Stomach (tissue), 9 donors: ENCODE measurements around the gene LCMT1. TPM values are rescaled to one million over a fixed set of nuclear protein-coding genes. Genes with fewer than 3 reads are reported as not detected.

Experiments used
- DNase-seq, 2 donors: peaks; one replicate each; pipeline versions ENCODE4 v3.0.0 to v3.0.0-alpha.2; 2013 to 2019
- H3K27ac ChIP-seq, 5 donors: fragments of 200-600 bp in 4 of 5; sonication (generic) in 4 of 5; one replicate each; pipeline ENCODE4 v1.5.1; 2013 to 2019; ENCODE audit warnings: mild to moderate bottlenecking in 1 of 5, moderate library complexity in 1 of 5
- H3K27me3 ChIP-seq, 3 donors: fragments of 200-600 bp; sonication (generic); one replicate each; pipeline ENCODE4 v1.5.1; 2017 to 2019; ENCODE audit warnings: mixed run types in 1 of 3
- H3K36me3 ChIP-seq, 4 donors: fragments of 200-600 bp; sonication (generic); 1 replicate in 3 of 4; 2 replicates in 1 of 4; pipeline ENCODE4 v1.5.1; 2016 to 2019
- H3K4me1 ChIP-seq, 4 donors: fragments of 200-600 bp; sonication (generic); one replicate each; pipeline ENCODE4 v1.5.1; 2016 to 2019
- H3K4me3 ChIP-seq, 4 donors: fragments of 200-600 bp; sonication (generic) in 3 of 4; one replicate each; pipeline ENCODE4 v1.5.1; 2016 to 2019; ENCODE audit warnings: mild to moderate bottlenecking in 1 of 4
- H3K9me3 ChIP-seq, 4 donors: fragments of 200-600 bp; sonication (generic); one replicate each; pipeline ENCODE4 v1.5.1; 2016 to 2019
- EP300 ChIP-seq: sonication (generic); formaldehyde crosslinking; IDR thresholded peaks from one replicate; pipeline ENCODE4 v1.6.1; 2017; ENCODE audit warnings: antibody characterized with exemption
- POLR2A ChIP-seq, 4 donors: fragments of 450-650 bp; IDR thresholded peaks; one replicate each; pipeline ENCODE4 v1.6.1; 2016; ENCODE audit warnings: antibody characterized with exemption in 4 of 4, control low read depth in 2 of 4, mild to moderate bottlenecking in 1 of 4, moderate library complexity in 1 of 4
- POLR2AphosphoS5 ChIP-seq, 3 donors: sonication (generic); formaldehyde crosslinking; IDR thresholded peaks; one replicate each; pipeline ENCODE4 v1.6.1; 2016; ENCODE audit warnings: antibody characterized with exemption in 3 of 3
- WGBS, 5 donors: extraction: QIAGEN DNeasy Blood & Tissue Kit in 3 of 5; methylation state at CpG; one replicate each; pipeline versions ENCODE4 v1.1.5 to v1.1.7; 2013 to 2018; 5-methylcytosine and 5-hydroxymethylcytosine counted together
- intact Hi-C: fragments of 100-400 bp; cut with DNase I; formaldehyde crosslinking; loops from one replicate; pipeline ENCODE4 v1.15.1; 2023; ENCODE audit warnings: low total_unique reads
- polyA plus RNA-seq, 3 donors: library from polyadenylated mRNA; stranded (reverse); fragments of 200-250 nt; gene quantifications; one replicate each; pipeline ENCODE4 v1.2.3, GENCODE V29; 2013
- total RNA-seq, 5 donors: library from RNA; depleted of rRNA; stranded (reverse); fragments of >200 nt; gene quantifications; one replicate each; pipeline versions ENCODE4 v1.1.0 to v1.2.3, GENCODE V29; 2014 to 2016
- TF ChIP-seq, protein P1 (sequence below), 7 experiments: fragments of 450-650 bp in 4 of 7; fragments of 200-600 bp in 3 of 7; sonication (generic) in 3 of 7; IDR thresholded peaks; one replicate each; pipeline ENCODE4 v1.5.1; 2016 to 2019; ENCODE audit warnings: antibody characterized with exemption in 7 of 7, control low read depth in 2 of 7, mild to moderate bottlenecking in 1 of 7
- donor health status: healthy with polysubstance abuse.
- donor health status: Bipolar disorder and iron deficiency.
- donor health status: healthy.

Gene LCMT1
- total and polyA plus RNA-seq, 8 donors: 15.4 to 54.9 (median 30.9) TPM

- no peaks in the 10 kb centered on the region for H3K9me3 ChIP-seq
- H3K4me3 ChIP-seq: no peak overlapping the region
- intact Hi-C loops: no loop called here
- 80 to 92% (median 87%) methylated on average over 6 to 7 of the region's 7 CpGs for WGBS, 5 donors
- no peaks in the 10 kb centered on the region for H3K4me1 ChIP-seq
- TF ChIP-seq EP300 (no peak), POLR2AphosphoS5 (IDR thresholded peaks at IDR 0.05) (no peak), POLR2A (IDR thresholded peaks at IDR 0.05) (no peak)
- TF ChIP-seq, protein P1, sequence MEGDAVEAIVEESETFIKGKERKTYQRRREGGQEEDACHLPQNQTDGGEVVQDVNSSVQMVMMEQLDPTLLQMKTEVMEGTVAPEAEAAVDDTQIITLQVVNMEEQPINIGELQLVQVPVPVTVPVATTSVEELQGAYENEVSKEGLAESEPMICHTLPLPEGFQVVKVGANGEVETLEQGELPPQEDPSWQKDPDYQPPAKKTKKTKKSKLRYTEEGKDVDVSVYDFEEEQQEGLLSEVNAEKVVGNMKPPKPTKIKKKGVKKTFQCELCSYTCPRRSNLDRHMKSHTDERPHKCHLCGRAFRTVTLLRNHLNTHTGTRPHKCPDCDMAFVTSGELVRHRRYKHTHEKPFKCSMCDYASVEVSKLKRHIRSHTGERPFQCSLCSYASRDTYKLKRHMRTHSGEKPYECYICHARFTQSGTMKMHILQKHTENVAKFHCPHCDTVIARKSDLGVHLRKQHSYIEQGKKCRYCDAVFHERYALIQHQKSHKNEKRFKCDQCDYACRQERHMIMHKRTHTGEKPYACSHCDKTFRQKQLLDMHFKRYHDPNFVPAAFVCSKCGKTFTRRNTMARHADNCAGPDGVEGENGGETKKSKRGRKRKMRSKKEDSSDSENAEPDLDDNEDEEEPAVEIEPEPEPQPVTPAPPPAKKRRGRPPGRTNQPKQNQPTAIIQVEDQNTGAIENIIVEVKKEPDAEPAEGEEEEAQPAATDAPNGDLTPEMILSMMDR (IDR thresholded peaks at IDR 0.05): no peak
- H3K27me3 ChIP-seq: no peaks in the 10 kb centered on the region
- DNase-seq: no peak
- H3K36me3 ChIP-seq: no peaks in the 10 kb centered on the region
- no peak overlapping the region for H3K27ac ChIP-seq
Measured at GRCh38 chr16:25194273-25194878, 82.8 kb downstream of the LCMT1 start.

DNA sequence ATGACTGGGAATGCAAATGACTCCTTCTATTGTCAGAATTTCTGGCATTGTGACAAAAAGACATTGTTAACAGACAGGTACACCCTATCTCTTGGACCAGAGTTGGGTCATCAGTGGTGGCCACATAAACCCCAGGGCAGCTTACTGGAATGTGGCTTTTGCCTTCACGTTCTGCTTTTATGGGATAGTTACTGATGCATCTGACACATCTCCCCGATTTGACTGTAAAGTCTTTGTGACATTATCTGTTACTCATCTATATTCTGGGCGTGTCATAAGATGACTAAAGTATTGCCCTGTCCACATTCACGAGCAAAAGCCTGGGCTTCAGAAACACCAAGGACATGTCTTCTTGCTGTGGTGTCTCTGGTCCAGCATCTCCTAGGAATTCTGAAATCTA, 86.5 kb downstream of the LCMT1 start:
- Histone ChIP-seq H3K4me1 (no peaks in the 10 kb centered on the region), H3K27me3 (no peaks in the 10 kb centered on the region), H3K27ac (no peak overlapping the region), H3K9me3 (no peaks in the 10 kb centered on the region), H3K4me3 (no peak overlapping the region), H3K36me3 (no peaks in the 10 kb centered on the region)
- intact Hi-C loops: no loop called here
- TF ChIP-seq POLR2AphosphoS5 (IDR thresholded peaks at IDR 0.05) (no peak), POLR2A (IDR thresholded peaks at IDR 0.05) (no peak)
- TF ChIP-seq, protein P1 (IDR thresholded peaks at IDR 0.05): no peak
- 75 to 89% (median 78%) methylated on average over 4 of the region's 4 CpGs for WGBS, 5 donors
- no peak for DNase-seq

GRCh38 chr16:25199457-25199856, 87.9 kb downstream of the LCMT1 start:
- Histone ChIP-seq H3K27ac (no peak overlapping the region), H3K36me3 (no peaks in the 10 kb centered on the region), H3K4me1 (no peaks in the 10 kb centered on the region), H3K4me3 (no peak overlapping the region), H3K27me3 (no peaks in the 10 kb centered on the region), H3K9me3 (no peaks in the 10 kb centered on the region)
- intact Hi-C loops: no loop called here
- WGBS, 5 donors: 92 to 97% (median 93%) methylated on average over 7 of the region's 7 CpGs
- no peak for TF ChIP-seq EP300
- TF ChIP-seq, protein P1 (IDR thresholded peaks at IDR 0.05): no peak
- TF ChIP-seq POLR2AphosphoS5 (IDR thresholded peaks at IDR 0.05): no peak
- no peak for TF ChIP-seq POLR2A (IDR thresholded peaks at IDR 0.05)
- no peak for DNase-seq

DNA sequence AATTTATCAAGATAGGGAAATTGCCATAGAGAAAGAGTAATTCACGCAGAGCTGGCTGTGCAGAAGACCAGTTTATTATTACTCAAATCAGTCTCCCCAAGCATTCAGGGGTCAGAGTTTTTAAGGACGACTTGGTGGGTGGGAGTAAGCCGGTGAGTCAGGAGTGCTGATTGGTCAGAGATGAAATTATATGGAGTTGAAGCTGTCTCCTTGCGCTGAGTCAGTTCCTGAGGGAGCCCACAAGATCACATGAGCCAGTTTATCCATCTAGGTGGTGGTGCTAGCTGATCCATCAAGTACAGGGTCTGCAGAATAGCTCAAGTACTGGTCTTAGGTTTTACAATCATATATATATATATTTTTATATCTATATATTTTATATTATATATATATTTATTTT, 99.2 kb downstream of the LCMT1 start:
- Histone ChIP-seq H3K4me3 (no peak overlapping the region), H3K4me1 (no peaks in the 10 kb centered on the region), H3K27me3 (no peaks in the 10 kb centered on the region), H3K9me3 (peaks cover 0 to 4% (median 0%) of the 10 kb centered on the region in 4 donors), H3K36me3 (no peaks in the 10 kb centered on the region), H3K27ac (no peak overlapping the region)
- 38 to 57% (median 44%) methylated on average over 4 of the region's 4 CpGs for WGBS, 5 donors
- intact Hi-C loops: no loop called here
- TF ChIP-seq, protein P1 (IDR thresholded peaks at IDR 0.05): no peak
- TF ChIP-seq POLR2AphosphoS5 (IDR thresholded peaks at IDR 0.05): no peak
- no peak for TF ChIP-seq EP300
- no peak for TF ChIP-seq POLR2A (IDR thresholded peaks at IDR 0.05)
- no peak for DNase-seq
